ENCODE data around the gene EHMT1.
"Not testable (repeated sequence)": the region's sequence is repeated elsewhere in the genome, so short reads cannot be mapped to it uniquely, and the experiment has no call there.

EHMT1 gene

DNA sequence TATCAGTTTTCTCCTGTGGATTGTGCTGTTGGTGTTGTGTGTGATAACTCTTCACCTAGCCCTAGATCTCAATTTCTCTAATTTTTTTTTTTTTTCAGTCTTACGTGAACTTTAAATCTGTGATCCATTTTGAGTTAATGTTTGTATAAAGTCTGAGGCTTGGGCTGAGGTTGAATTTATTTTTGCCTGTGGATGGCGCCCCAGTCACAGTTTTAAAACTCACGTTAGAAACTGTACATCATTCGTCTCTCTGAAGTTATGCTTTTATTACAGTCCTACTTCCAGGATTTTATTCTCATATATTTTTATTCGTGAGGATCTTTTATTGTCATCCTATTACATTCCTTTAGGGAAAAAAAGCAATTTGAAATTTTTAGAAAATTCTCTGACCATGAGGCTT is 103.1 kb downstream of the EHMT1 start:
- no peak for DNase-seq

DNA sequence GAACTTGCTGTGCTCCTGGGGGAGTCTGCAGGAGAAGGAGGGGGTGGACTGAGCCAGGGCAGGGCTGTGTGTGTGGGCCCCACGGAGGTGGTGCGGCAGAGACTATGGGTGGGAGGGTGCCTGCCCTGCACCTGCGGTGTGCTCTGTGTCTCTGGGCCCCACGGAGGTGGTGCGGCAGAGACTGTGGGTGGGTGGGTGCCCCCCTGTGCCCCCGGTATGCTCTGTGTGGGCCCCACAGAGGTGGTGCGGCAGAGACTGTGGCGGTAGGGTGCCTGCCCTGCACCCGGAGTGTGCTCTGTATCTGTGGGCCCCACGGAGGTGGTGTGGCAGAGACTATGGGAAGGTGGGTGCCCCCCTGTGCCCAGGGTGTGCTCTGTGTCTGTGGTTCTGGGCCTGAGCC is 103.7 kb downstream of the EHMT1 start:
- DNase-seq, result no peak

DNA sequence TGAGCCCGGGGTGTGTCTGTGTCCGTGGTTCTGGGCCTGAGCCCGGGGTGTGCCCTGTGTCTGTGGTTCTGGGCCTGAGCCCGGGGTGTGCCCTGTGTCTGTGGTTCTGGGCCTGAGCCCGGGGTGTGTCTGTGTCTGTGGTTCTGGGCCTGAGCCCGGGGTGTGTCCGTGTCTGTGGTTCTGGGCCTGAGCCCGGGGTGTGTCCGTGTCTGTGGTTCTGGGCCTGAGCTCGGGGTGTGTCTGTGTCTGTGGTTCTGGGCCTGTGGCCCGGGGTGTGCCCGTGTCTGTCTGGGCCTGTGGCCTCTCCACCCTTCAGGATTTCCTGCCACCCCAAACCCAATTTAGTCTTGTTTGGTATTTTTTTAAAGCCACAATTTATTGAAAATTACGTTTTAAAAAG is 104.6 kb downstream of the EHMT1 start:
- DNase-seq, result not testable (repeated sequence)

DNA sequence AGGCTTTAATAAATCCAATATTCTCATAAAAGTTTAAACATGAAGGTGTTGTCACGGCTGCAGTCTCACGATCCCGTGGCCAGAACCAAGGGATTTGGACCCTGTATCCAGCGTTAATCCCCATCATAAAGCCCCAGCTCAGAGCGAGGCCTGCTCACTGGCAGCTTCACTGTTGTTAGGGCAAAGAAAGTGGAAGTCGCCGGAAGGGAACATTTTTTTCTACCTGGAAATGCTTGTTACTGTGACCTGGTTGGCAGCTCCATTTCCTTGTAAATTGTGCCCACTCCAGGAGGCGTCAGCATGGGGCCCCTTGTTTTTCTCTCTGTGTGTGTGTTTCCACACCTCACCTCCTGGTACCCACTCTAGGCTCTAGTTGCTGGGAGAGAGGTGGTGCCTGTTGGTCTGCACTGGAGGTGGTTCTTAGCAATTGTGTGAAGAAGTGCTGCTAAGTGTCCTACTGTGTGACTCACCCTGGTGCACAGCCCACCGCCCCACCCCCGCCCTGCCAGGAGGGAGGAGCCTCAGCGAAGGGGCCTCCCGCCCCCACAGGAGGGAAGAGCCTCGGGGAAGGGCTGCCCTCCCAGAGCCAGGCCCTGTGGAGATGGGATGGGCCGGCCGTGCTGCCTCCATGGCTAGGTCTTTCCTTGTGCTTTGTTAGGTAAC is 105.1 kb downstream of the EHMT1 start:
- DNase-seq, result no peak

DNA sequence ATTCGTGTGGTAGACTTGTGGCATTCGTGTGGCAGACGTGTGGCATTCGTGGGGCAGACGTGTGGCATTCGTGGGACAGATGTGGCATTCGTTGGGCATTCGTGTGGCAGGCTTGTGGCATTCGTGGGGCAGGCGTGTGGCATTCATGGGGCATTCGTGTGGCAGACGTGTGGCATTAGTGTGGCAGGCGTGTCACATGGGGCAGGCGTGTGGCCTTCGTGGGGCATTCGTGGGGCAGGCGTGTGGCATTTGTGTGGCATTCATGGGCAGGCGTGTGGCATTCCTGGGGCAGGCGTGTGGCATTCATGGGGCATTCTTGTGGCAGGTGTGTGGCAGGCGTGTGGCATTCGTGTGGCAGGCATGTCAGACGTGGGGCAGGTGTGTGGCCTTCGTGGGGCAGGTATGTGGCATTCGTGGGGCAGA is 106.0 kb downstream of the EHMT1 start:
- no peak for DNase-seq

DNA sequence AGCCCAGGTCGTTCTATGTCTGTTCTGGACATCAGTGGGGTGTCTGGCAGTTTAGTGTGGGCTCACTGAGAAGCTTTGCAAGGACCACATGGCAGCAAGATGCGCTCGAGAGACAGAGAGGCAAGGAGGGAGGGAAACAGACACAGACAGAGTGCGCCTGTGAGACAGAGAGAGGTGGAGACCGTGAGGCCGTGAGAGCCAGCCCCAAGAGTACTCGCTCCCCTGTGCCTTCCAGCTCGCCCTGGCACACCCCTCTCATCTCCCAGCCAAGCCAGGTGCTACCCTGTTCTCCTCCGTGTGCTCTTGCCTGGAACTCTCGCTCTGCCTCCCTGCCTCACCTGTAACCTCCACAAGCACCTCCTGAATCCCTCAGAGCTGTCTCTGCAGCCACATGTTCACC is 106.8 kb downstream of the EHMT1 start:
- DNase-seq, result no peak

DNA sequence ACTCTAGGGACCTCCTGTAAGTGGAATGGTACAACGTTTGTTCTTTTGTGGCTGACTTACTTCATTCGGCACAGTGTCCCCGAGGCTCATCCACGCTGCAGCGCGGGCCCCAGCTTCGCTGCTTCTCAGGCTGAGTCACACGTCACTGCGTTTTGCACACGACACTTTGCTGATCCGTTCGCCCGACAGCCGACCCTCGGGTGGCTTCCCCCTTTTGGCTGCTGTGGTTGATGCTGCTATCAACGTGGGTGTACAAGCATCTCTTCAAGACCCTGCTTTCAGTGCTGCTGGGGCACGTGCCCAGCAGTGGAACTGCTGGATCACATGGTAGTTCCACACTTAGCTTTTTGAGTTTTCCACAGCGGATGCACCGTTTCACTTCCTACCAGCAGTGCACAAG is 107.5 kb downstream of the EHMT1 start:
- not testable (repeated sequence) for DNase-seq

DNA sequence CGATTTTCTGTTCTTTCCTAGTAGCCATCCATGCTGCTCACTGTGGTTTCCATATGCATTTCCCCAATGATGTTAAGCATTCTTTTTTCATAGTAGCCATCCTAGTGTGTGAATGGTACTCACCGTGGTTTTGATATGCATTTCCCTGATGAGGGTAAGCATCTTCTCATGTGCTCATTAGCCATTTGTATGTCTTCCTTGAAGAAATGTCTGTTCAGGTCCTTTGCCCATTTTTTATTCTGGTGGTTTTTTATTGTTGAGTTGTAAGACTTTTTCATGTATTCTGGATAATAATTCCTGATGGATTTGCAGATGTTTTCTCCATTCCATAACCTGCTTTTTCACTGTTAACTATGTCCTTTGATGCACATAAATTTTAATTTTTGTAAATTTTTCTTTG is 108.0 kb downstream of the EHMT1 start:
- DNase-seq, result no peak

DNA sequence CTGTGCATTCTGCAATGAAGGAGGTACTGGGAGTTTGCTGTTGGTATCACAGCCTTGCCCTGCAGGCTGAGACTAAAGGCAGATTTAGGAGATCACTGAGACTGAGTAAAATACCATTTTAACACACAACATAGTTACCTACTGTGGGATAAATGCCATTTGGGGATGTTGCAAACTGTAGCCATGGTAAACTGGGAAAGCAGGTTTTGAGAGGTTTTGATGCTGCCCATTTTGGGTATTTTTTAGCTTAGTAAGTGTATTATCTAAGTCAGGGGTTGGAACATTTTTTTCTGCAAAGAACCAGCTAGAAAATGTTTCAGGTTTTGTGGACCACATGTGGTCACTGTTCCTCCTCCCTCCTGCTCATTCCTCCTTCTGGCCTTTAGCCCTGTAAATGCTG is 108.9 kb downstream of the EHMT1 start:
- no peak for DNase-seq

DNA sequence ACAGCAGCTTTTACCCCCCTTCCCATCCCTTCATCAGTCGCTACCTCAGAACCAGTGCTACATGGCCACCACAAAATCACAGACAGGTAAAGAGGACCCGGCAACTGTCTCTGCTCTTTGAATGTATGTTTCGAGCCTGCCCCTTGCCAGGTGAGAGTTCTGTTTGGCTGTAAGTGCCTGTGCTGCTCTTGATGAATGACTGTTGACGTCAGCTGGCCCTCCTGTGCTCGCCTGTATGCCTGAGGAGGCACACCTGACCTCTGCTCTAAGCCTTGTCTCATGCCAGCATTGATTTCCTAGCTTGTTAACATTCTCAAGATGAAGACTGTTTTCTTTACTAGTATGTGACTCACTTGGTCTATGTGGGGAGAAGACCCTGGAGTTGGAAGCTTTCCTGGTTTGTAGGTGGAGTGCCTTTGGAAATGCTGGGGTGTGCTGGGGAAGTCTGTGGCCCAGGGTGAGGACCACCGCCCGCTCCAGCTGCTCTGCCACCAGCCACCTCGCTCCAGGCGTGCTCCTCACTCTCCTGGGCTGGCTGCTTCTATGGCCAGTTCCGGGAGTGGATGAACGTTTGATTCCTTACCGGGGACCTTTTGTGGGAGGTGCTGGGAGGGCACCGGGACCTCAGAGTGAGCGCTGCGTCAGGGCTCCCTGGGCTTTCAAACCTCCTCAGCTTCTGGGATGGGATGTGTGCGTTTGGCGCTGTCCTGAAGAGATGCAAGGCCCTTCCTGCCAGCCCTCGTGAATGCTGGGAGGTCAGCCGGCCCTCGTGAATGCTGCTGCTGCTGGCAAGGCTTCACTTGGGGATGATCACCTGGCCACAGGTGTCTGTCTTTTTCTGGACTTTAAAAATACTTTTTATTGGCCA is 109.9 kb downstream of the EHMT1 start:
- DNase-seq, result no peak

DNA sequence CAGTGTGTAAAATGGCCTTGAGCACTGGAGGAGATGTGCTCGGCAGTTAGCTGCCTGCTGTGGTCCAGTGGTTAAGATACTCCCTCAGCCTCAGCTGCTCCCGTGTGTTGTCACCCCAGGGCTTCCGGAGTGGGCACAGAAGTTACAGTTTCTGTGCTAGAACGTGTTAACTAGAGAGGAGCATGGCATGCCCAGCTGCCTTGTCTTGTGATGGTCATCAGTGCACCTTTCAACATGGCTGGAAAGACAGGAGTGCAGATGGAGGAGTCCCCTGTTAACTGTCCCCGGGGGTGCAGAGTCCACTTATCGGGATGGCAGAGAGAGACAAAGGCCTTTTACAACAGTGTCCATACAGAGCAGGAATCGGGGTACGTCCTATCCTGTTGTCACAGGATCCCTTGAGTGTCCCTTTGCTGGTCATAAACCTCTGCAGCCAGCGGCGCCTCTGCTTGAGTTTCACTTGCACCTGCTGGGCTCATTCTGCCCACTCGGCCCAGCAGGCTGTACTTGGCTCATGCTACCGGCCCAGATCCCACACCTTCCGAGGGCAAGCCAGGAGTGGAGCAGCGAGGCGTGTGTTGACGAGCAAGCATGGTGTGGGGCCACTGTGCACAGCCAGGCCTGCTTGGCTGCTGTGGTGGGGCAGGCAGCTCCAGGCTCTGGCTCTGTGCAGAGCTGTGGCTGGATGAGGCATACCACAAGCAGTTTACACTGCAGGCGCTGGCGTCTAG is 112.6 kb downstream of the EHMT1 start:
- no peak for DNase-seq

DNA sequence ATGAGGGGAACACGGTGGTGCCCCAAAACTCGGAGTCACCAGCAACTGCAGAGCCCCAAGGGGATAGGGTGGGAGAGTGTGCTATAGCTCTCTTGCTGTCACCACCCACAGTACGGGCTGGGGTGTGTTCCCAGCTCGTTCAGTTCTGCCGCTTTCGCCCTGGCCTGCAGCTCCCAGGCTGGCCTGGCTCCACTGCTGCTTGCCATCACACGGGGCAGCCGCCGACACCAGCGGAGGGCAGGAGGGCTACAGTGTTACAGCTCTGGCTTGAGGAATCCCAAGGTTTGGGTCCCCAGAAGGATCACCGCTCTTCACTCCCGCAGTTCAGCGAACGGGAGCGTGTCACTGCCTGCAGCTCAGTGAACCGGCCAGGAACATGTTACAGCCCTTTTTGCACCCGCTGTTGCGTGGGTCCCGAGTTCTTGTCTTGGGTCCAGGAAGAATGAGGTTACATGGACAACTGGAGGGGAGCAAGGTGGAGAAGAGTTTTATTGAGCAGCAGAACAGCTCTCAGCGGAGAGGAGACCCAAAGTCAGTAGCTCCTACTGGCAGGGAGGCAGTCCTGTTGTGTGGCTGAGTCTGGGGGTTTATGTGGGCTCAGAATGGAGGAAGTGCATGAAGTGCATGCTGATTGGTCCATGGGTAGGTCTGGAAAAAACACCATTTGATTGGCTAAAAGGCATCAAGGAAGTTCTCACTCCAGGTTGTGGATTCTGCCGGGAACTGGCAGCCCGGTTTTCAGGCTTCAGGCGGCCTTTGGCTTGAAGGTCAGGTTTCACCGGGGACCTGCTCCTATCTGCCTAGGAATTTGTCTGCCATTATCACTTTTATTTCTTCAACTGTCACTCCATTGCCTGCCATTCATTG is 113.4 kb downstream of the EHMT1 start:
- no peak for DNase-seq

DNA sequence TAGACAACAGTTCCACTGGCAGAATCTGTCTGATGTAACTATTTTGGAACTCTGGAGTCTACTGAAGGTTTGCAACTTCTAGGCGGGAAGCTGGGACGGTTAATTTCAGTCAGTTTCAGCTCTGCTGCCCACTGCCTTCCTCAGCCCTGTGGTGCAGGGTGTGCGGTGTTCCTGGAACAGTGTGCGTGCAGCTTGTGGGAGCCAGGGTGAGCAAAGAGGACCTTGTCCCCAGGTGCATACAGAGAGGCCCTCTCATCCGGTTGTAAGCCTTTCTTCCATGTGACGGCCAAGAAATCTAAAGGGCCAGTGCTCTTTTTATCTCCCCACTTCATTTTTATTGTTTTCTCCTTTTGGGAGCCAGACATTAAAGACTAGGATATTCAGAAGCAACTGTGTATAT is 114.6 kb downstream of the EHMT1 start:
- no peak for DNase-seq

DNA sequence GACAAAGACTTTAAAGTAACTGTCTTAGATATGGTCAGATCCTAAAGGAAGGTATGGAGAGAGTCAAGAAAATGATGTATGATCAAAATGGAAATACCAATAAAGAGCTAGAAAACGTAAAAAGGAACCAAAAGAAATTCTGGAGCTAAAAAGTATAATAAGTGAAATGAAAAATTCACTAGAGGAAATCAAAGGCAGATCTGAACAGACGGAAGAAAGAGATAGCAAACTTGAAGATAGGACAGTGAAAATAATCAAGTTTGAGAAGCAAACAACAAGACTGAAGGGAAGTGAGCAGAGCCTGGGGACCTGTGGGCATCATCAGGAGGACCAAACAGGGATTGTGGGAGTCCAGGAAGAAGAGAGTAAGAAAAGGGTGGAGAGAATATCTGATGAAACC is 115.4 kb downstream of the EHMT1 start:
- no peak for DNase-seq

DNA sequence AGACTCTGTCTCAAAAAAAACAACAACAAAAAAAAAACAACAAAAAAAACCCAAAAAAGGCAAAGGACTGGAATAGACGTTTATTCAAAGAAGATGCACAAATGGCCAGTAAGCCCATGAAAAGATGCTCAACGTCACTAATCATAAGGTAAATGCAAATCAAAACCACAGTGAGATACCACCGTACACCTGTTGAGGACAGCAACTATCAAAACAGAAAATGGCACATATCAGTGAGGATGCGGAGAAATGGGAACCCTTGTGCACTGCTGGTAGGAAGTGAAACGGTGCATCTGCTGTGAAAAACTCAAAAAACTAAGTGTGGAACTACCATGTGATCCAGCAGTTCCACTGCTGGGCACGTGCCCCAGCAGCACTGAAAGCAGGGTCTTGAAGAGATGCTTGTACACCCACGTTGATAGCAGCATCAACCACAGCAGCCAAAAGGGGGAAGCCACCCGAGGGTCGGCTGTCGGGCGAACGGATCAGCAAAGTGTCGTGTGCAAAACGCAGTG is 119.4 kb downstream of the EHMT1 start:
- not testable (repeated sequence) for DNase-seq

DNA sequence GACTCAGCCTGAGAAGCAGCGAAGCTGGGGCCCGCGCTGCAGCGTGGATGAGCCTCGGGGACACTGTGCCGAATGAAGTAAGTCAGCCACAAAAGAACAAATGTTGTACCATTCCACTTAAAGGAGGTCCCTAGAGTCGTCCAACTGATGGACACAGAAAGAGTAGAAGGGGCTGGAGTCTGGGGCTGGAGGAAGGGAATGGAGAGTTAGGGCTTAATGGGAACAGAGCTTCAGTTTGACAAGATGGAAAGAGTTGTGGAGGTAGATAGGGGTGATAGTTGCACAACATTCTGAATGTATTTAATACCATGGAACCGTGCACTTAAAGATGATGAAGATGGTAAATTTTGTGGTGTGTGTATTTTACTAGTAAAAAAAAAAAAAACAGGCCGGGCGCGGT is 119.9 kb downstream of the EHMT1 start:
- DNase-seq, result no peak

DNA sequence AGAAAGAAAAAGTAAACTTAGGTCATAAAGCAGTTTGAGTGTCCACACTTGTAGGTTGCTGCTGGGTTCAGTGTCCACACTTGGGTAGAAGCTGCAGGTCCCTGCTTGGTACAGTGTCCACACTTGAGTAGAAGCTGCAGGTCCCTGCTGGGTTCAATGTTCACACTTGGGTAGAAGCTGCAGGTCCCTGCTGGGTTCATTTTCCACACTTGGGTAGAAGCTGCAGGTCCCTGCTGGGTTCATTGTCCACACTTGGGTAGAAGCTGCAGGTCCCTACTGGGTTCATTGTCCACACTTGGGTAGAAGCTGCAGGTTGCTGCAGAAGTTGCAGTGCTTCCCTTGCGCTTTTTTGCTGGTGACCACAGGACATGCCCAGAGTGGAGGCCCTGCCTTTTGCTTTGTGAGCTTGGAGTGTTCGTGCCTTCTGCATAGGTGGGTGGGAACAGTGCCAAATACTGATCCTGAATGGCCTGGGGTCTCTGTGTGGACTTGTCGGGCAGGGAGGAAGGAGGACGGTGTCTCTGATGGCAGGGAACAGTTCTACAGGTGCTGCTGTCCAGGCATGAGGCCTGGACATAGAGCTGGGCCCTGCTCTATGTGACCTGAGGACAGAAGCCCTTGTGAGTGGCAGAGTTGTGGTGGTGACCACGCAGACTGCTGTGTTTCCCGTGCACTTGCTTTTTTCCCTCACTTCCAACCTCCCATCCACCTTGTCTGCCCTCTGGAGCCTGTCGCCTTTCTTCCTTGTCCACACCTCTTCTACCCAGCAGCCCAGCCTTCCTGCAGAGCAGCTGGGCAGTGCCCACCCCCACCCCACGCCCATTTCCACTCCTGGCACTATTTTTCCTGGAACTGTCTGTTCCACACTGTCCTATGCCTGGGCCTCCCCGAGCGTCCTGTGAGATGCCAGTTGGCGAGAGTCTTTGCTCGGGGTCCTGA is 120.8 kb downstream of the EHMT1 start:
- no peak for DNase-seq

DNA sequence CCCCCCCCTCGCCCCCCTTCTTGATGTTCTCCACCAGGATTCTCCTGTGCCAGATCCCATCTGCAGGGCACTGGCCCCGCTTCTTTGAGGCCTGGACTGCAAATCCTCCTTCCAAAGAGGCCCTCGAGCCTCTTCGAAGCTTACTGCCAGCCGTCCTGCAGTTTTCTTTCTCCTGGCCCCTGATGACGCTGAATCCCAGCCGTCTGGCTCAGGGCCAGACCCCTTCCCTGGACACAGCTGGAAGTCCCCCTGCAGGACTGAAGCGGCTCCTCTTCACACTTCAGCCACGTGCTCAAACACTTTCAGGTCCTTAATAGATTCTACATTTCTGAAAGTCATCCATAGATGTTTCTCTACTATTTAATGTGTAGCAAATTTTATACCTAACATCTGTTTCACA is 121.5 kb downstream of the EHMT1 start:
- peak; percentile 72 for DNase-seq

DNA sequence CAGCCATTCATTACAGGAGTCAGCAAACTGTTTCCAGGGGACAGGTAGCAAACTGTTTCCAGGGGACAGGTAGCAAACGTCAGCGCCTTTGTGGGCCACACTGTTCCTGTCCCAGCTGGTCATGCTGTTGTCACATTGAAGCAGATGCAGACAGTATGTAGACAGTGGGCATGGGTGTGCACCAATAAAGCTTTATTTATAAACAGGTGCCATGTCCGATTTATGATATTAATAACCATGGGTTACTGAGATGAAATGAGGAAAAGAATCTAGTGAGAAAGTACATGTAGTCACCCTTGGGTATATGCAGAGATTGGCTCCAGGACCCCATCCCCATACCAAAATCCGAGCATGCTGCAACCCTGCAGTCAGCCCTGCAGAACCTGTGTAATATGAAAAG is 122.5 kb downstream of the EHMT1 start:
- no peak for DNase-seq

DNA sequence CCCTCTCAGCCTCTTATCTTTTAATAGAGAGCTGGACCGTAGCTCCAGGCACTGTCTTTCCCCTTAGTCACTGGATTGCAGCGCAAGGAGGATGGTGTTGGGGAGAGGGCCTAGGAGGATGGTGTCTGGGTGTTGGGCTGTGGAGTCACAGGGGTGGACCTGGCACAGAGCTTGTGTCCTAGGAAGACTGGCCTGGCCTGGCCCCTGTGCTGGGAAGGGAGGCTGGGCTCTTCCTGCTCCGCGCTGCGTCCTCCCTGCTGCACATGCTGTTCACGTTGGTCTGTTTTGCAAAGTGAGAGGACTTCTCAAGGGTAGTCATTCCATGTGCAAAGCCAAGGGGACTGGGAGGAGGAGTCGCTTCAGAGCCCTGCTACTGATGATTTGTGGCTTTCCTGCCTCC is 123.9 kb downstream of the EHMT1 start:
- no peak for DNase-seq

DNA sequence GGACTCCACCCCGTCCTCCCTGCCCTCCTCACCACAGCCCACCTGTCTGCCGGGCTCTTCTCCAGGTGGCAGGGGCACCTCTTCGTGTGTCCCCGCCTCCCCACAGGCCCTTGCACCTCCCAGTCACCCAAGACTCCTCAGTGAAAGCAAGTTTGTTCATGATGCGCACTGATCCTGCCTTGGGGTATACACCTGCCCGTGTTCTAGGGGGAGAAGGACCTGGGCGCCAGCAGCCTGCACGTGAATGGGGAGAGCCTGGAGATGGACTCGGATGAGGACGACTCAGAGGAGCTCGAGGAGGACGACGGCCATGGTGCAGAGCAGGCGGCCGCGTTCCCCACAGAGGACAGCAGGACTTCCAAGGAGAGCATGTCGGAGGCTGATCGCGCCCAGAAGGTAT is 124.9 kb downstream of the EHMT1 start:
- DNase-seq, result no peak
